ENCODE measurements around the gene SSBP3.

SSBP3 gene

GRCh38 chr1:54328066-54328636 is 78.0 kb downstream of the SSBP3 start:
- no peak for DNase-seq

GRCh38 chr1:54327386-54328065 is 78.7 kb downstream of the SSBP3 start:
- DNase-seq, result no peak

- no peak for DNase-seq
Measured at GRCh38 chr1:54326543-54327385, 79.4 kb downstream of the SSBP3 start.

GRCh38 chr1:54325703-54326461 is 80.3 kb downstream of the SSBP3 start:
- DNase-seq, result no peak

GRCh38 chr1:54325284-54325683 is 80.9 kb downstream of the SSBP3 start:
- no peak for DNase-seq

- DNase-seq, result no peak
Measured at GRCh38 chr1:54324251-54325140, 81.7 kb downstream of the SSBP3 start.

- DNase-seq, result no peak
Measured at GRCh38 chr1:54323921-54324250, 82.3 kb downstream of the SSBP3 start.

- DNase-seq, result no peak
Measured at GRCh38 chr1:54323324-54323739, 82.9 kb downstream of the SSBP3 start.

- no peak for DNase-seq
Measured at GRCh38 chr1:54318246-54318814, 87.9 kb downstream of the SSBP3 start.

- no peak for DNase-seq
Measured at GRCh38 chr1:54317084-54317483, 89.1 kb downstream of the SSBP3 start.

GRCh38 chr1:54315099-54315498 is 91.1 kb downstream of the SSBP3 start:
- no peak for DNase-seq

GRCh38 chr1:54314696-54315095 is 91.5 kb downstream of the SSBP3 start:
- DNase-seq, result no peak

- DNase-seq, result no peak
Measured at GRCh38 chr1:54312796-54313316, 93.3 kb downstream of the SSBP3 start.

- no peak for DNase-seq
Measured at GRCh38 chr1:54311506-54311905, 94.7 kb downstream of the SSBP3 start.

- peak in 1 of 2 donors; percentile 22 for DNase-seq
Measured at GRCh38 chr1:54310439-54311328, 95.5 kb downstream of the SSBP3 start.

- DNase-seq, result no peak
Measured at GRCh38 chr1:54309631-54310366, 96.4 kb downstream of the SSBP3 start.

GRCh38 chr1:54307305-54307704 is 98.9 kb downstream of the SSBP3 start:
- no peak for DNase-seq

GRCh38 chr1:54305906-54306514 is 100.2 kb downstream of the SSBP3 start:
- no peak for DNase-seq

- no peak for DNase-seq
Measured at GRCh38 chr1:54304518-54304917, 101.7 kb downstream of the SSBP3 start.

All from inflammatory macrophage treated with lipopolysaccharide for 1 hour (primary cell).